HT1080 (cell line): ENCODE results near the gene SERPINB10. TPM values are rescaled to one million over a fixed set of nuclear protein-coding genes. Genes with fewer than 3 reads are reported as not detected.

Experiments used
- DNase-seq: peaks from one replicate; pipeline ENCODE4 v3.0.0-alpha.2; 2015; ENCODE audit warnings: low read depth
- polyA plus RNA-seq, 2 experiments: library from polyadenylated mRNA; depleted of rRNA; stranded (reverse); fragments of >200 nt; gene quantifications; 2 replicates each; pipeline ENCODE4 v1.2.3, GENCODE V29; 2015
- total RNA-seq: library from RNA; depleted of rRNA; stranded (reverse); fragments of >200 nt; shearing (Covaris generic); gene quantifications from 2 replicates; pipeline ENCODE4 v1.2.3, GENCODE V29; 2014; rRNA removed

Gene SERPINB10, protein sequence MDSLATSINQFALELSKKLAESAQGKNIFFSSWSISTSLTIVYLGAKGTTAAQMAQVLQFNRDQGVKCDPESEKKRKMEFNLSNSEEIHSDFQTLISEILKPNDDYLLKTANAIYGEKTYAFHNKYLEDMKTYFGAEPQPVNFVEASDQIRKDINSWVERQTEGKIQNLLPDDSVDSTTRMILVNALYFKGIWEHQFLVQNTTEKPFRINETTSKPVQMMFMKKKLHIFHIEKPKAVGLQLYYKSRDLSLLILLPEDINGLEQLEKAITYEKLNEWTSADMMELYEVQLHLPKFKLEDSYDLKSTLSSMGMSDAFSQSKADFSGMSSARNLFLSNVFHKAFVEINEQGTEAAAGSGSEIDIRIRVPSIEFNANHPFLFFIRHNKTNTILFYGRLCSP
- not detected in 2 replicates for total RNA-seq
- polyA plus RNA-seq (2015; cell fraction: cytosol; rRNA removed) = not detected in 2 replicates
- not detected in 2 replicates for polyA plus RNA-seq (2015; cell fraction: nucleus; rRNA removed)

DNA sequence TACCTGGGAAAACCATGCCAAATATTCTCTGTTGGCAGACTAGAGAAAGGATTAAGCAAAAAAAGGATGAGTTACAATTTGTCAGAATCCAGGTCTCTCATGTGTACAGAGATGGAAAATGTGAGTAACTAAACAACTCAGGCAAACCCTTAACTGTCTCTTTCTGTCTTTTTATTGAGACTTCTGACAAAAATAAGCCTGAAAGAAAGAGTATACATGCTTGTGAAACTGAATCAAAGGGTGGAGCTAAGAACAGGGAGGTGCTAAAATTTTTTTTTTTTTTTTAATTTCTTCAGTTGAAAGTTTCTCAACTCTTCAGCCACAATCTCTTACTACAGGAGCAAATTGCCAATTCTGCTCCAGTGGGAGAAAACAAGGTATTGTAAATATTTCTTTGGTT is at the start of gene SERPINB10:
Gene SERPINB10 (plus strand): TSS at position 295 of the 400 bp plus-strand sequence. CDS start 7,553 bp downstream, outside the sequence.
- no peak for DNase-seq

DNA sequence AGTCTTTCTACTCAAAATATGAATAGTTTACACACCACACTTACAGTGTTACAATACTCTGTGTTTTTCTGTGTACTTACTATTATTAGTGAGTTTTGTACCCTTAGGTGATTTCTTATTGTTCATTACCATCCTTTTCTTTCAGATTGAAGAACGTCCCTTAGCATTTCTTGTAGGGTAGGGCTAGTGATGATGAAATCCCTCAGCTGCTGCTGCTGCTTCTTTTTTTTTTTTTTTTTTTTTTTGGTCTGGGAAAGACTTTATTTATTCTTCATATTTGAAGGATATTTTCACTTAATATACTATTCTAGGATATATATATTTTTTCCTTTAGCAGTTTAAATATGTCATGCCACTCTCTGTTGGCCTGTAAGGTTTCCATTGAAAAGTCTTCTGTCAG is 49.3 kb upstream of the SERPINB10 start:
- no peak for DNase-seq

- DNase-seq = no peak
Measured at GRCh38 chr18:63859781-63860475, 47.8 kb upstream of the SERPINB10 start.

- no peak for DNase-seq
Measured at GRCh38 chr18:63860531-63860930, 47.2 kb upstream of the SERPINB10 start.

DNA sequence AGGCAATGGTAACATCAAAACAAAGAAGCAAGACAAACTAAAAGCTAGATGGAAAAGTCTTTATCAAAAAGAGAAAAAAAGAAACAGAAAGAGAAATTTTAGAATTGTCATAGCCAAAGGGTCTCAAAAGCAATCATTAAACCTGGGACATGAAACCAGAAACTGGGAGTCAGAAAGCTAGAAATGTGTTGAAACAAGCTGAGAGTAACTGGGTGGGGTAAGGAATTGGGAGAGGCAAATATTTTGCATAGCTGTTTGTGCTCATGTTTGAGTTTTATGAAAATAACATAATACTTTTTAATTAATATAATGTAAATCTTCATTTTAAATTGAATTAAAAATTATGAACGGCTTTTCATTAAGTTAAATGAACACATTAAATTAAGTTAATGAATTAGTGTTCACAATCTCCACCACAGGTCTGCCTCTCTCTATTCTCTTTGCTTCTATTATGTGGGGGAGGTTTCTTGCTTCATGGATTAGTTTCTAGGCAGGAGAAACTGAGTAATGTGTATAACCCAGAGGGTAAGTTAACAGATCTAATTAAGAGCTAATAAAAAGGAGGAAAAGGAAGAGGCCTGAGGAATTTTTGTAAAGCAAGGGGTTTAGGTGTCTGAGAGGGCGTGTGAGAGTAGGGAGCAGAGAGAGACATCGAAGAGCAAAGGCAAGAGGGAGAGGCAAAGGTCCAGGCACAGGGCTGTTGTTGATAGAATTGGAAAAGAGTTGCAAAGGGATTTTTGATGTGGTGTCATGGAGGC is 40.2 kb upstream of the SERPINB10 start:
- no peak for DNase-seq

- DNase-seq = no peak
Measured at GRCh38 chr18:63868546-63868945, 39.2 kb upstream of the SERPINB10 start.

DNA sequence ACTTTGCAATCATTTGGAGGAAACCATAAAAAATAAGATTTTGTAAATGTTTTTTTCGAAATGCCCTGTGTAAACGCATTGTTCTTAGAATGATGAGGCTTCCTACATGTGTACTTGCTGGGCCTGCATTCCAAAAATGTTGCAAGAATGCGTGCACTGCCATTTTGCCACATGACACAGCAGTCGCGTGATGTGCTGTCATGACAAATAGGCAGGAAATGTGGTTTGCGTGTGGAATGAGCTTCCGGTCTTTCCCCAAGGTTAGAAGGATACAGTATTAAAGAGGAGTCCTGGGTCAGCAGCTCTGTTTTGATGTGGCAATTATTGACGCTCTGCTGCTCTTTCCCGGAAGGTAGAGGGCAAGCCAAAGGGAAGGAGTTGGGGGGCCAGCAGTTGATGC is 38.4 kb upstream of the SERPINB10 start:
- DNase-seq = peak; percentile 92

DNA sequence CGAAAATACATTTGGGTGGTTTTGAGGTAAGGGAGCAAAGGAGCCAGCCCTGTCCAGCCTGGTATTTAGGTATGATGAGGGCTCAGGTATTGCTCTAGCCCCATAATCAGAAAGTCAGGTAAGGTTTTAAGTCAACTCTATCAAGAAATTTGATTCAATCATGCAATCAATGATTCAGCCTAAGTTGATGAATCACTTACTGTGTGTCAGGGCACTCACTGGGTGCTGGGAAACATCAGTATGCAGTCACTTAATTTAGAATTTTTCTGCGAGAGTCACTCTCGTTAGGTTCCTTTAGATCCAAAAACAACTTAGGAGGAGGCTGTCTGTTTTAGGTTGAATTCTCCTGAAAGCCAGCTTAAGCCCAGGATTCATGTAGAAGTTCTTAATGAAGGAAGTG is 37.9 kb upstream of the SERPINB10 start:
- DNase-seq = peak; percentile 70

- no peak for DNase-seq
Measured at GRCh38 chr18:63871836-63872235, 35.9 kb upstream of the SERPINB10 start.

- no peak for DNase-seq
Measured at GRCh38 chr18:63872586-63872985, 35.2 kb upstream of the SERPINB10 start.

- DNase-seq = no peak
Measured at GRCh38 chr18:63878343-63878742, 29.4 kb upstream of the SERPINB10 start.

- DNase-seq = no peak
Measured at GRCh38 chr18:63878925-63879324, 28.8 kb upstream of the SERPINB10 start.

GRCh38 chr18:63879709-63880108 is 28.0 kb upstream of the SERPINB10 start:
- no peak for DNase-seq

- peak; percentile 84 for DNase-seq
Measured at GRCh38 chr18:63881851-63882250, 25.9 kb upstream of the SERPINB10 start.

- peak; percentile 97 for DNase-seq
Measured at GRCh38 chr18:63882333-63883141, 25.2 kb upstream of the SERPINB10 start.

- no peak for DNase-seq
Measured at GRCh38 chr18:63883617-63884016, 24.1 kb upstream of the SERPINB10 start.

DNA sequence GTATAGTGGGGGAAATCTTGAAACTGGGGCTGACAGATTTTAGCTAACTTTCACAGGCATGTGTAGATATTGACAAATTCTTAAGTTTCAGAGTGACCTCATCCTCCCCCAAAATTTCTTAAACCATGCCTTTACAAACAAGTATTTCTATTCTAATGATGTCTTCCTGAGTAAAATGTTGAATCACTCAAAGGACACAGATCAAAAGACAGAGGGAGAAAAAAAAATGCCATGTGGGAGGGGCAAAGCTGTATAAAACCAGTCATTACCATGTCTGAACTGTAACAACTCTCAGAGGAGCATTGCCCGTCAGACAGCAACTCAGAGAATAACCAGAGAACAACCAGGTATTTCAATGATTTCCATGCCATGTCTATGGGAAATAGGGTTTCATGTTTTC is 20.3 kb upstream of the SERPINB10 start, which contains the start of gene SERPINB2:
Gene SERPINB2 (plus strand): TSS at position 282 of the 400 bp plus-strand sequence. CDS start 3,740 bp downstream, outside the sequence.
- DNase-seq = peak; percentile 56

- DNase-seq = no peak
Measured at GRCh38 chr18:63888470-63889190, 19.1 kb upstream of the SERPINB10 start.

GRCh38 chr18:63889626-63890025 is 18.1 kb upstream of the SERPINB10 start:
- DNase-seq = no peak
